ENCODE data around the gene CHRNA4.

CHRNA4 gene

DNA sequence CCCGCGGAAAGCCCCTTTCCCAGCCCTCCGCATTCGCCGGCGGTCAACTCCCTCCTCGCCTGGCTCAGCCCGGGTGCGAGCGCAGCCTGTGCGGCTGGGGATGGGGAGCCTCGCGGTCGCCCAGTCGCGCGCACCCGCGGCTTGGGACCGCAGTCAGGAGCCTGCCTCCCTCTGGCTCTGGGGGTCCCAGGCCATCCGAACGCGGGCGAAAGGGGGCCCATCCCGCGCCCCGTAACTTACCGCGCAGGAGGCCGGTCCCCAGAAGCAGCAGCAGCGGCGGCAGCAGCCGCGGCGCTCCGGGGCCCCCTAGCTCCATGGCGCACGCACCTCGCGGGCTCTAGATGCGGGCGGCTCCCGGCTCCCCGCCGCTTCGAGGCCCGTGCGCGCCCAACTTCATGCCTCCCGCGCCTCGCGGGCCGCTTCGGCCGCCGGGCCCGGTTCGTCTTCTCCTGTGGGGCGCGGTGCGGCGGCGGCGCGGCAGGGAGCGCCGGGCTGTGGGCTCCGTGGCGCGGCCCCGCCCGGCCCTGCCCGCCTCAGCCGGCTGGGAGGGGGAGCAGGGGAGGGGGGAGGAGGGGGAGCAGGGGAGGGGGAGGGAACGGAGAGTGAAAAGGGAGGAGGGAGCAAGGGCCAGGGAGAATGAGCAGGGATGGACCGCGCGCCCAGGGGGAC is at the start of gene CHRNA4:
Gene CHRNA4 (minus strand): TSS at position 500 of the 669 bp plus-strand sequence. CDS start 184 bp downstream, at position 316.
- DNase-seq, result no peak

DNA sequence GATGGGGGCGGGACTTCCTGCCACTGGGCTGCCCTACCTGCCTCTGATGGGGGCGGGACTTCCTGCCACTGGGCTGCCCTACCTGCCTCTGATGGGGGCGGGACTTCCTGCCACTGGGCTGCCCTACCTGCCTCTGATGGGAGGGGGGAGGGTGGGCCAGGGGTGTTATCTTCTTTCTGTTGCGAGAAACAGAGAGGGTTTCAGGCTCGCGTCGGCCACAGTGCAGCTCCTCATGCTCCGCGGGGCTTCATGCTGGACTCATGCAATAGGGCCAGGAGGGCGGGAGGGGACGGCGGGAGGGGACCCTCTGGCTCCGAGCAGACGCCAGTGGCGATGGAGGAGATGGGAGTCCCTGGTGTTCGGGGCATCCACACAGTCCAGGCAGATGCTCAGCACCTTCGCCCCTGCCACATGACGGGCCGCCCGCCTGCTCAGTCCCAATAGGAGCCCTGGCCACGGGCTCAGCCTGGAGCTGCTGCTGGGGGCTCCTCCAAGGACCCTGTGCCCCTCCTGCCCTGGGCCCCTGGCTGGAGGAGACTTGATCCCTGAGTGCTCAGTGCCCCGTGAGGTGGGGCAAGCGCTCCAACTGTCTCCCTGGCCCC is 48.8 kb upstream of the CHRNA4 start:
- no peak for DNase-seq

DNA sequence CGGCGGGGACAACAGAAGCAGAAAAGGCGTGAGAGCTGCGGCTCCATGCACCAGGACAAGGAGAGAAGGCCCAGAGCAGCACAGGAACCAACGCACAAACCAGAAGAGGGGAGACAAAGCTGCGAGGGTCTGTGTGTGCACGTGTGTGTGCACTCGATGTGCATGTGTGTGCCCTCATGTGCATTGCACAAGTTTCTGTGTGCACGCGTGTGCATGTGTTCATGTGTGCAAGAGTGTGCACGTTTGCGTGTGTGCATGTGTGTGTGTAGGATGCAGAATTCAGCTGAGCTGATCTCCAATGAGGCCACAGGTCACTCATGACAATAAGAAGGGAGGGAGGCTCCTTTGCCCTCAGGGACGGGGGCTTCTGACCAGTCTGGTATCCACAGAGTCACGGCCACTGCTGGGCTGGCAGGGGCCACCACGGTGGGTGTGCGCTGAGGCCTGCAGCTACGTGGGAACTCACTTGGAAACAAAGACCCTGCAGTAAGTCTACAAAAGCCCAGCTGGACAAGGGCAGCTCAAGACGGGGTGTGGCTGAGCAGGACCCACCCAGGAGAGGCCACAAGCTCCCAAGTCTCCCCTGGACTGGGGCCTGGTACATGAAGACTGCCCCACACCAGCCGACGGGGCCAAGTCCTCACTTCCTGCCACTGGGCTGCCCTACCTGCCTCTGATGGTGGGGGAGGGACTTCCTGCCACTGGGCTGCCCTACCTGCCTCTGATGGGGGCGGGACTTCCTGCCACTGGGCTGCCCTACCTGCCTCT is 48.1 kb upstream of the CHRNA4 start:
- no peak for DNase-seq

DNA sequence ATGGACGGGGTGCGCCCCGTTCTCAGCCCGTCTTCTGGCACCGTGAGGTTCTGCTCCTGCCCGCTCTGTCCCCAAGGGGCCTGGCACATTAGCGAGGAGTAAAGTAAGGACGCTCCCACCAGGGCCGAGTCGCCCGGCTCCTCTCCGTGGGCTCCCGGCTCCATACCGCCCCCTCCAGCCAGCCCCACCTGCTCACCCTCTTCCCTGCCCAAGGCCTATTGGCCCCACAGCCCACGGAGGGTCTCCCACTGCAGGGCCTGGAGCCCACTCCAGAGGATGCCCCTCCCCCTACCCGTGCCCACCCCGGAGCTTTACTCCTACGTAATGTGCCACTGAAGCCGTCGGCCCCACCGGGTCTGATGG is 47.5 kb upstream of the CHRNA4 start:
- no peak for DNase-seq

DNA sequence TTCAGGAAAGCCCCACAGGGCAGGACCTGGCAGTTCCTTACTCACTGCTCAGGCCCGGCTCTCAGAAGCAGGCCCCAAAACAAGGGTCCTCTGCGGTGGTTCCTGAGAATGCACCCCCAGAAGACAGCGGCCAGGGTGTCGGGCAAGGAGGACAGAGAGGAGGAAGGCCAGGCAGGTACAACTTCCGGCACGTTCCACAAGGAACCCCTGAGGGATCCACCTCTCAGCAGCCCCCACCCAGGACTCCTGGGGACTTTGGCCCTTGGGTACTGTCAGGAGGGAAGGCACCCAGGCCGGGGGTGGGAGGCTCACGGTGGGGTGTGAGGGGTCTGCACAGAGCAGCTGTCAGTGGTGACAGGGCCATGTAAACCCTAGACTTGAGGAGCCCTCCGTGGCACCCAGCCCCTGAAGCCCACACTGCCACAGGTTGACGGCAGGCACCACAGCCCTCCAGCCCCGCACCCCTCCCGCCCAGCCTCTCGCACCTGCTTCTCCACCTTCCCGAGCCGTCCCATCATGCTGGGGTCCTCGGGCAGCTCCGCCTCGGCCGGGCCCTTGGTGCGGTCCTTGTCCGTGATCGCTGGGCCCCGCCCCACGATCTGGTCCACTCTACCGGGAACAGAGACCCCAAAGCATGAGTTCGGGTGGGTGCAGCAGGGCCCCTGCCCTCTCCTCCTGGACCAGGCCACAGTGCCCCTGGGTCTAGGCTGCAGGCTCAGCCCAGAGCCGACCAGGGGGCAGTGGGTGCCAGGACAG is 47.0 kb upstream of the CHRNA4 start:
- no peak for DNase-seq

DNA sequence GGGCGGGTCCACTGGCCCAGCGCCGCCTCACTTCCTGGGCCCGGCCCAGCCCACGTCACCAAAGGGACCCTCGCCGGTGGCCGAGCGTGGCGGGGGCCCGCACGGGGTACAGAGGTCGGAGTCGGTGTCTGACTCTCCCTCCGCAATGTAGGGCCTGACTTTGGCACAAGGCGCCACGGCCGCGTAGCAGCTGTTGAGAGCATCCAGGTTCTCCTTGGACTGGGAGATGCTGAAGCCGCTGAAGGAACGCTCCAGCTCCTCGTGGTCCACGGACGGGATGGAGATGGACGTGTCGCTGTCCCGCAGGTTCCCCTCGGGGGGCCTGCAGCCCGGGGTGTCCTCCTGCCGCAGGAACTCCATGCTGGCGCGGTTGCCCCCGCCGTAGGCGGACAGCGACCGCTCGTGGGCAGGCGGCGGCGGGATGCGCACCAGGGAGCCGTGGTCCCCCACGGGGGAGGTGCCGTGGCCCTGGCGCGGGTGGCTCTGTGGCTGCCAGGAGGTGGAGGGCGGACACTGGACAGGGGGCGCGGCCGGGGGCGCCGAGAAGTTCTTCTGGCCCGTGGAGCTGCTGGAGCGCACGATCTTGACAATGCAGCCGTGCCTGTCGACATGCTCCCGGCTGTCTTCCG is 45.6 kb upstream of the CHRNA4 start:
- DNase-seq, result no peak

DNA sequence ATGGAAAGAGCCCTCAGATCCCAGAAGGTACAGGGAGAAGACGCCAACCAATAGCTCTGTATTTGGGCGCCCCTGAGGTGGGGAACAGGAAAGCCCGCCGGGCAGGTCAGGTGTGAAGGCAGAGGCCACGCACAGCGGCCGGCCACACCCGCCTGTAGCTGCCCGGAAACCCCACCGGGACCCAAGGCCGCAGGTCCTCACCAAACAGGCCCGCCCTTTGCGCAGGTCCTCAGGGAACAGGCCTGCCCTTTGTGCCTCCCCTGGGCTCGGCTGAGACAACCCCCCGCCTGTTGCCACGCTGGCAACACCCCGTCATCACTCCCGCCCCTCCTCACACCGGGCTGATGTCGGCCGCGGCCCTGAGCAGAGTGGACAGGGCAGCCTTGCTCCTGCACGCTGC is 44.9 kb upstream of the CHRNA4 start:
- DNase-seq, result no peak

DNA sequence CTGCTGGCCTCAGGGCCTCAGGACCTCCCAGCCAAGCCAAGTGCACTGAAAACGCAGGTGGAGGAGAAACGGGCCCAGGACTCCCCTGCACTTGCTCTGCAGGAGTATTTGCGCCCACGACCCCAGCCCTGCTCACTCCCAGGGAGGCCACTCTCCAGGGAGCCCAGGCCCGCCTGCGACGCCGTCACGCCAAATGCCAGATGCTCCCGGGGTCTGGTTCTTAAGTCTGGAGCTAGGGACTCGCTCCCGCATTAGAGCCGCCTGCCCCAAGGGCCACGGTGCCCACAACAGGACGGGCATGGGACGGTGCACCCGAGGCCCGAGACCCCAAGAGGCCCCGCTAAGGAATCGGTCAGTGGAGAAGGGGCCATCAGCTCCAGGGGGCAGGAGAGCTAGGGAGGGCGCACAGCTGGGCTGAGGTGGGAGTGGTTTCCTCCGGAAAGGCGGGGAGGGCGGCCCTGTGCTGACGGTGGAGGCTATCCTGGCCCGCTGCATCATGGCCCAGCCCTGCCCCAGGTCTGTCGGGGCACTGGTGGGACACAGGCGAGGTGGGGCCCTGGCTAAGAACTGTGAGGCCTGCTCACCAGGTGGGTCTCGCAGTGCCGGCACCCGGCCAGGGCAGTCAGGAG is 44.1 kb upstream of the CHRNA4 start:
- DNase-seq, result no peak

DNA sequence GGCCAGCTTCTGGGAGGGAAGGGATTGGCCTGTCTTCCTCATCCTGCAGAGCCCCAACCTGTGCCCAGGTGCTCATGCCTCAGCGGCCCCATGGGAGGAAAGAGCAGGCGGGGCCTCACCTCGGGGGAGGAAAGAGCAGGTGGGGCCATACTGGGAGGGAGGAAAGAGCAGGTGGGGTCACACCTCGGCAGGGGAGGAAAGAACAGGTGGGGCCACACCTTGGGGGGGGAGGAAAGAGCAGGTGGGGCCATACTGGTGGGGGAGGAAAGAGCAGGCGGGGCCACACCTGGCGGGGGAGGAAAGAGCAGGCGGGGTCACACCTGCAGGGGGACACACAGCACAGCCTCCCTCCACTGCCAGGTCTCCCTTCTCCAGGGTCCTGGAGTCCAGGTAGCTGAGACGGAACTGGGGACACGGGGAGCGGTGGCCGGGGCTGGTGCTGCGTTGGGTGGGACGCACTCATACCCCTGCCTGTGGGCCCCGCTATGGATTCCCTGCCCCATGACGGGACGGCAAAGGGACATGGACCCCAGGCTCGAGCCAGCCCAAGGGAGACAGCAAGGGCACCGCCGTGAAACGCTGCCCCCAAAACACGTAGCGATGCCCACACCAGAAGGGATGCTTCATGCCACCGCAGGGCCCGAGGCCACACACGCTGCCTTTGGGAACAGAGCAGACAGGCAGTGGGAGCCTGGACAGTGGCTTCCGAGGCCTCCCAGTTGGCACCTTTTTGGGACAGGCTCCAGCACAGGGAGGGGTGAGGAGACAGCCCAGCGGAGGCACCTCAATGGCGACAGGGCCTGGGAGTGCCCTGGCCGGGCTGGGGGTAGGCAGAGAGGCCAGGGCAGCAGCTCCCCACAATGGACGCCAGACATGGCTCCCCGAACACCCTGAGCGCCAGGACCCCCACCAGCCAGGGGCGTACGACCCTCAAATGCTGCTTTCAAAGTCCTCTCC is 43.3 kb upstream of the CHRNA4 start:
- DNase-seq, result no peak

DNA sequence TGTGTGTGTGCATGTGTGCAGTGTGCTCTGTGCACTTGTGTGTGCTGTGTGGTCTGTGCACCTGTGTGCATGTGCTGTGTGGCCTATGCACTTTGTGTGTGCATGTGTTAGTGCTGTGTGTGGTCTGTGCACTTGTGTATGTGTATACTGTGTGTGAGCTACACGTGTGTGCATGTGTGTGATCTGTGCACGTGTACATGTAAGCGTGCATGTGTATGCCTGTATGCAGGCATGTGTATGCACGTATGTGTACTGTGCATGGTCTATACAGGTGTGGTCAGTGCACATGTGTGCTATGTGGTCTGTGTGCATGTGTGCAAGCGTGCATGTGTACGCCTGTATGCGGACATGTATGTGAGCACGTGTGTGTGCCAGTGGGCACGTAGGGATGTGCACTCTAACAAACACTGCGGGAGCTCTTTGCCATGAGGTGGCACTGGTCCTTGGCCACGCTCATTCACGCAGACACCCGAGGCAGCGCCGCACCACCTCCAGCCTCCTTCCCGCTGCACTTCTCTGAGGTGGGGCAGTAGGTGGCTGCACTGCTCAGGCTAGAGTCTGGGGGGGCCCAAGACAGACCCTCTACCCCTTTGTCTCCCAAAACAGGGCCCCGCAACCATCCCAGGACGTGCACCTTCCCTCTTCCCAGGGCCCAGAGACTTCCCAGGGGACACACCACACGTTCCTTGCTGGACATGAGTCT is 42.4 kb upstream of the CHRNA4 start:
- DNase-seq, result no peak

DNA sequence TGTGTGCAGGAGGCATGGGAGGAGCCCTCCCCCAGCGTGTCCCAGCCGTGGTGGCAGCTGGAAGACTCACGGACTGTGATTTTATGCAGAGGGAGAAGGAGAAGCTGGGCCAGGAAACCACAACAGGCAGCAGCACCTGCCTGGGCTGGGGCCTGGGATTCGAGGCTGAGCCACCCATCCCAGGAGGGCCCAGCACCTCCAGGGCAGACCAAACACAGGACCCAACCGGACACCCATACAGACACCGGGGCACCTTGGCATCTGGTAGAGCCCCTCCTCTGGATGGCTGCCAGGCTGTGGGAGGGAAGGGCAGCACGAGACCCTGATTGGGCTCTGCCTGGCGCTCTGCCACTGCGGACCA is 41.7 kb upstream of the CHRNA4 start:
- no peak for DNase-seq

DNA sequence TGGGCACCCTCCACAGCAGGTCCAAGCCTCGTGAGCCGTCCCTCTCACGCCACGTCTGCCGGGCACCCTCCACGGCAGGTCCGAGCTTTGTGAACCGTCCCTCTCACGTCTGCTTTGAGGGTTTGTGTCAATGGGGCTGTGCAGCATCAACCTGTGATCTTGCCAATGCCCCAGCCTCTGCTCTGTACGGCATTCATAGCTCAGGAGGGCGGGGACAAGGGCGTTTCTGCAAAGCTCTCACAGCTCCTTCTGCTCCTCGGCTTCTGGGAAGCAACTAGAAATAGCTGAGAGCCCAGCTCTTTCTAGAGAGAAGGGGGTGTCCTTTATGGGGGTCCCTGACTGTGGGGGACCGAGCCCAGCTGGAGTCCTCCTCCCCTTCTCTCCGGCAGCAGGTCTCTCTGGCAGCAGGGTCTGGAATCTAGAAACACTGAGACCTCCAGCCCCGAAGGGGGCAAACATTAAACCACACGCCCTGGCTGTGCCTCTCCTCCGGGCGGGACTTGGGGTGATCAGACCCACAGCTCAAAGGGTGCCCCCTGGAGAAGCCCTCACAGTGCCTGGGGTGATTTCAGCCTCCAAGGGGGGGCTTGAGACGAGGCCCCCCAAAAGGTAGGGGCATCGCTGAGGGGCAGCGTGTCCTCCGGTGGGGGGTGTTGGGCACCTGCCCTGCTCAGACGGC is 41.2 kb upstream of the CHRNA4 start:
- no peak for DNase-seq

DNA sequence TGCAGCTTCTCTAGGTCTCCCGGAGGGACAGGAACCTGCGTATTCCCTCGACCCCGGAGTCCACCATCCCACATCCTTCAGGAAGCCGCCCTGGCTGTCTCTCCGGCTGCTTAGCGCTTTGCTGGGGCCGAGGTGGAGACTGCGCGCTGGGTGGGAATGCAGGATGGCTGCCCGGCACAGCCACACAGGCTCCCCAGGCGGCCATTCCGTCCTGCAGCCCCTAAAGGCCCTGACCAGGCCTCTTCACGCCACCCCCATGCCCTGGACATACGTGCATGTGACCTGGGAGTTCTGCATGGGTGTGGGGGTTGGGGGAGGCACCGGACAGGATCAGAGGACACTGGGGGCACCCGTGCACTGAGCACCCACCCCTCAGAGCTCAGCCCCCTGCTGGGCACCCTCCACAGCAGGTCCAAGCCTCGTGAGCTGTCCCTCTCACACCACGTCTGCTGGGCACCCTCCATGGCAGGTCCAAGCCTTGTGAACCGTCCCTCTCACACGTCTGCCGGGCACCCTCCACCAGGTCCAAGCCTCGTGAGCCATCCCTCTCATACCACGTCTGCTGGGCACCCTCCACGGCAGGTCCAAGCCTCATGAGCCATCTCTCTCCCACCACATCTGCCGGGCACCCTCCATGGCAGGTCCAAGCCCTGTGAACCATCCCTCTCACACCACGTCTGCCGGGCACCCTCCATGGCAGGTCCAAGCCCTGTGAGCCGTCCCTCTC is 40.4 kb upstream of the CHRNA4 start:
- no peak for DNase-seq

DNA sequence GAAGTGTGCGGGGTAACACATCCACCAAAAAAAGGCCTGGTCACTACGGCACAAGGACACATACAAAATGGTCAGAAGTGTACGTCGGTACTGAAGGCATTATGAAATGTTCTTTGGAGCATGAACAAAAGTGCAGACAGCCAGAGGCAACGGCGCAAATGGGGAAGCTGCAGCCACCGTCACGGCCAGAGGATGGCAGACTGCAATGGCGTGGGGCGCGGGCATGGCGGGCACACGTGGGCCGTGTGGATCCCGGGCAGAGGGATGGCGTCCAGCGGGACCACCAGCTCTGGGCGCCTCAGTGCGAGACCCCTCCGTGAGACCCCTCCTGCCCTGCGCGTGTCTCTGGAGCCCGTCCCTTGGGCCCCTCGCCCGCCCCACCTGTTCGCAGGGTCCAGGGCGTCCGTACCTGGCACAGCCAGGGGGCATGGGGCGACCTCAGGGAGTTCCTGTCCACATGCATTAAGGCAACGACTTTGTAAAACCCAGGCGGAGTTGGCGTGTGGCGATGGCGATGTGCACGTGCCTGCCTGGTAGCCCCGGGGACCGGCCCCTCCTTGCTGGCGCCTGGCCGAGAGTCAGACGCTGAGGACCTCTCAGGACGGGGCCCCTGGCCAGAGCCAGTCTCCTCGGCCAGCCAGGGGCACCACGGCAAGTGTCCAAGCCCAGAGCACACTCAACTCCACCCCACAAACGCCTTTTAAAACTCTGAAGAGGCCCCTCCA is 39.5 kb upstream of the CHRNA4 start:
- no peak for DNase-seq

DNA sequence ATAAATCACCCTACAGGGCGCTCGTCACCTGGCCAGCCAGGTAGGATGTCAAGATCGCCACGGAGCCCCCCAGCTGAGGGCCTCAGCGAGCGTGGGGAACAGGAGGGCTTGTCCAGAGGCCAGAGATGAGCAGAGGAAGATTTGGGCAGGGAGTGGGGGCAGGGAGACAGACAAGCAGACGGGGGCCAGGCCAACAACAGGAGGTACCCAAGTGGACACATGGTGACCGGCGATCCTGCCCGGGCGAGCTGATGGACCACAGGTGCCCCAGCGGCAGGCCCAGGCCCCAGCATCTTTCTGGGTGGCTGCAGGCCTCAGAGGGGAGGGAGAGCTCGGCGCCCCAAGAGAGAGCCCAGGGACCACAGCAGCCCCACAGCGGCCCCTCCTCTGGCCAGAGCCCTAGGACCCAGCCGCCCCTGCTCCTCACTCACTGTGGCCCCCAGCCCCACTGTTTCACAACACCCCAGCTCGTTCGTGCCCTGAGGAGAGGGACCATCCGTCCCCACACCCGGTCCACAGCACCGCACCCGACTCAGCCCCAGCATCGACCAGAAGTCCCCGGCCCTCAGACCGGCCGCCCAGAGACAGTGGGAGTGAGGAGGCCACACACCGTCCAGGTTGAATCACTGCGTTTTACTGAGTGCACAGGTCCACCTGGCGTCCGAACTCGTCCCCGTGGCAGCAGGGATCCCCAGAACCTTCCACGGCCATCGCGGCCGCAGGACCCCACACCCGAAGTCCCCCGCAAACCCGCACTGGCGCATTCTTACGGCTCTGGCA is 38.6 kb upstream of the CHRNA4 start:
- no peak for DNase-seq

DNA sequence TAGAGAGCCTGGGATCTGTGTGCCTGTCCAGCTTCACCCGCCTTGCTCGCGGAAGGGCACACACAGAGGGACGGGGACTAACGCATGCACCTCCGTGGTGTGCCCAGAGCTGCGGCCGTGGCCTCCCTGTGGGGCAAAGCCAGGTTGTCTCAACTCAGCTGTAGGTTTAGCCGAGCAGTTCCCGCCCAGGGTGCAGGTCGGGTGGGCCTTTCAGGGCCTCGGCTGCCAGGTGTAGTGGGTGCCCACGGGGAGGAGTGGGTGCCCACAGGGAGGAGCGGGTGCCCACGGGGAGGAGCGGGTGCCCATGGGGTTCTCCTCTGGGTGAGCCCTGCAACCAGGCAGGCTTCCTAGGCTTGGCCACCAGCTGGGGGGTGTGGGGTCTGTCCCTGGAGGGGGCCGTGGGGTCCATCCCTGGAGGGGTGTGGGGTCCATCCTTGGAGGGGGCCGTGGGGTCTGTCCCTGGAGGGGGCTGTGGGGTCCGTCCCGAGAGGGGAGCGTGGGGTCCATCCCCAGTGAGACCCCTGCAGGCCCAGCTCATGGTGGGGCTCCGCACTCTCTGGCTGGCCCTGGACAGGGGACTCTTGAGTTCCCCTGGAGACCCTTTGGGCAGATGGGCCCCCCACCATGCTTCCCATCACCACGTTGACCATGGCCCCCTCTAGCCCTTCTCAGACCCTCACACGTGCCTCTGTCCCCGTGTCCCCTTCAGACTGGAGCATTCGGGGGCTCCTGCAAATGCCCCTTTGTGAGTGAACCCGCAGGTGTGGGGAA is 37.8 kb upstream of the CHRNA4 start:
- no peak for DNase-seq

DNA sequence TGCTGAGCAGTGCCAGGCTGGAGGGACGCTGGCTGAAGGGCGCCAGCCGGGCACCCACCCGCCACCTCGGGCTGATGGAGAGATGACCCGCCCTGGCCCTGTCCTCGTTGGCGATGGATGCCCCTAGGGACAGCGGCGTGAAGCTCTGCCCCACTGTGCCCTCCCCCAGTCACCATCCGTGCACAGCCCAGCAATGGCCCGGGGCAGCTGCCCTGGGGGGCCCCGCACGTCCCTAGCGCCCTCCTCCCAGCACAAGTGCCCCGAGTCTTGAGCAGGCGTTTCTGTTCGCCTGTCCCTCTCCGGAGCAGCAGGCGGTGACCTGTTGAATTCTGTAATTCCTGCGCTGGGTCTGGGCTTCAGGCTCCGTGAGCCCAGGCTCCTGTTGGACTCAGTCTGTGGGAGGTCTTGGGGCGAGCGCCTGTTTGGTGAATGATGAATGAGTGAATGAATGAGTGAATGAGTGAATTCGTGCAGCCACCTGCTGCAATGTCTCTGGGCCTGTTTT is 36.8 kb upstream of the CHRNA4 start:
- DNase-seq, result no peak

Measured in activated CD8-positive, alpha-beta memory T cell treated with anti-CD3 and anti-CD28 coated beads for 24 hours (primary cell).